Activated naive CD4-positive, alpha-beta T cell treated with anti-CD3 and anti-CD28 coated beads, Interleukin-2, amount 50 U/mL, for 24 hours (primary cell): ENCODE results near the gene TRIM68.

Source experiments
- H3K27ac Mint-ChIP-seq: one replicate; pipeline ENCODE4 v1.8.0; 2021; ENCODE audit warnings: mild to moderate bottlenecking, mixed read lengths
- H3K27me3 Mint-ChIP-seq: one replicate; pipeline ENCODE4 v1.8.0; 2021; ENCODE audit warnings: mixed read lengths
- H3K36me3 Mint-ChIP-seq: one replicate; pipeline ENCODE4 v1.8.0; 2021; ENCODE audit warnings: mixed read lengths
- H3K4me1 Mint-ChIP-seq: one replicate; pipeline ENCODE4 v1.8.0; 2021; ENCODE audit warnings: mixed read lengths
- H3K4me3 Mint-ChIP-seq: one replicate; pipeline ENCODE4 v1.8.0; 2021; ENCODE audit warnings: mild to moderate bottlenecking, mixed read lengths
- H3K9me3 Mint-ChIP-seq: one replicate; pipeline ENCODE4 v1.8.0; 2021; ENCODE audit warnings: mixed read lengths

TRIM68 gene

GRCh38 chr11:4560467-4560866 lies 47.6 kb downstream of the TRIM68 start:
- H3K4me1 Mint-ChIP-seq, result no peaks in the 10 kb centered on the region
- no peaks in the 10 kb centered on the region for H3K9me3 Mint-ChIP-seq
- no peak overlapping the region for H3K27ac Mint-ChIP-seq
- no peak overlapping the region for H3K4me3 Mint-ChIP-seq
- peaks cover 12% of the 10 kb centered on the region for H3K27me3 Mint-ChIP-seq
- no peaks in the 10 kb centered on the region for H3K36me3 Mint-ChIP-seq

- Mint-ChIP-seq H3K27me3 (peaks cover 11% of the 10 kb centered on the region), H3K4me1 (no peaks in the 10 kb centered on the region), H3K36me3 (no peaks in the 10 kb centered on the region), H3K9me3 (no peaks in the 10 kb centered on the region), H3K27ac (no peak overlapping the region), H3K4me3 (no peak overlapping the region)
Observed at GRCh38 chr11:4559527-4560440, 48.2 kb downstream of the TRIM68 start.

DNA sequence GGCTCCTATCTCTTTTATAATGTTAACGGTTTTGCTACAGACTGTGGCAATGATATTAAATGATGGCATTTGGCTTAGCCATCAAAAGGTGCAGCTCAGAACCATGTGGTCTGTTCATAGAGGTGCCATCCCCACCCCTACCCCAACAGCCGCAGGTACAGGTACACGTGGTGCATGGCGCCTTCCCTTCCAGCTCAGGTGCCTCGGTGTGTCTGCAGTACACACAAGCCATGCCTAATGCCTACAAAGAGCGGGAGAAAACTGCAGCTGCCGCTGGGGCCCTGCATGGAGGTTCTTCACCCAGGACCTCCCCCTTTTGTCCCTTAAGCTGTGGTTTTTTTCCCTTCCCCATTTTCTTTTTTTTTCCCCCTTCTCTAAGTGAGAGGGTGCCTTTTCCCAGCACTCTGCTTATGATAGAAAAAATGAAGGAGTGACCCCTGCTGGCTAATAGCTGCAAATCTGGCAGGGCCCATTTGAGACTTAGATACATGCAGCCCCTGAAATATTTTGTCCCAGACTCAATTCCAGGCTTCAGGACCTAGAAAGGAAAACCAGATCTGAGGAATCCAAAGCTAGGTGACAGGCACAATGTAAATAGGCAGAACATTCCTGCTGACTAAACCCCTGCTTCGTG lies 56.6 kb downstream of the TRIM68 start:
- H3K4me1 Mint-ChIP-seq, result no peaks in the 10 kb centered on the region
- no peak overlapping the region for H3K4me3 Mint-ChIP-seq
- H3K36me3 Mint-ChIP-seq, result no peaks in the 10 kb centered on the region
- no peaks in the 10 kb centered on the region for H3K9me3 Mint-ChIP-seq
- H3K27me3 Mint-ChIP-seq, result peaks cover 11% of the 10 kb centered on the region
- no peak overlapping the region for H3K27ac Mint-ChIP-seq
